Activated T-helper 2 cell treated with anti-CD3 and anti-CD28 coated beads, Interferon-gamma antibody, Interleukin-2, Interleukin-4, amounts not matched to agents 10 μg/mL and 5 μg/mL and 100 μg/mL, durations not matched to agents 14 hours and 24 hours and 36 hours (primary cell): Measurements from ENCODE around the gene FMNL2. TPM values are rescaled to one million over a fixed set of nuclear protein-coding genes. Genes with fewer than 3 reads are reported as not detected.

ENCODE experiments used
- DNase-seq: peaks from one replicate; pipeline ENCODE4 v3.0.0; 2021; ENCODE audit warnings: low spot score
- H3K27ac Mint-ChIP-seq: one replicate; pipeline ENCODE4 v1.8.0; 2021; ENCODE audit warnings: mixed read lengths
- H3K27me3 Mint-ChIP-seq: one replicate; pipeline ENCODE4 v1.8.0; 2021; ENCODE audit warnings: low read depth, mixed read lengths
- H3K36me3 Mint-ChIP-seq: one replicate; pipeline ENCODE4 v1.8.0; 2021; ENCODE audit warnings: low read depth, mixed read lengths
- H3K4me1 Mint-ChIP-seq: one replicate; pipeline ENCODE4 v1.8.0; 2021; ENCODE audit warnings: low read depth, mixed read lengths
- H3K4me3 Mint-ChIP-seq: one replicate; pipeline ENCODE4 v1.8.0; 2021; ENCODE audit warnings: low read depth, mild to moderate bottlenecking, moderate library complexity, mixed read lengths
- H3K9me3 Mint-ChIP-seq: one replicate; pipeline ENCODE4 v1.8.0; 2021; ENCODE audit warnings: mixed read lengths
- intact Hi-C: fragments of 100-400 bp; cut with micrococcal nuclease; formaldehyde crosslinking; loops from one replicate; pipeline ENCODE4 v1.15.1; 2023
- total RNA-seq: library from RNA; stranded (reverse); gene quantifications from 2 replicates; pipeline ENCODE4 v1.2.3, GENCODE V29; 2022

FMNL2 gene
- total RNA-seq, 1 donor from 2014 or later = 14.0 TPM

- H3K4me3 Mint-ChIP-seq = no peak overlapping the region
- H3K27ac Mint-ChIP-seq = no peak overlapping the region
- peaks cover 54% of the 10 kb centered on the region for H3K36me3 Mint-ChIP-seq
- H3K9me3 Mint-ChIP-seq = no peaks in the 10 kb centered on the region
- intact Hi-C loops = no loop called here
- H3K27me3 Mint-ChIP-seq = no peaks in the 10 kb centered on the region
- H3K4me1 Mint-ChIP-seq = peaks cover 30% of the 10 kb centered on the region
- no peak for DNase-seq
These were observed 351.3 kb downstream of the FMNL2 start for GRCh38 chr2:152686321-152686720.

DNA sequence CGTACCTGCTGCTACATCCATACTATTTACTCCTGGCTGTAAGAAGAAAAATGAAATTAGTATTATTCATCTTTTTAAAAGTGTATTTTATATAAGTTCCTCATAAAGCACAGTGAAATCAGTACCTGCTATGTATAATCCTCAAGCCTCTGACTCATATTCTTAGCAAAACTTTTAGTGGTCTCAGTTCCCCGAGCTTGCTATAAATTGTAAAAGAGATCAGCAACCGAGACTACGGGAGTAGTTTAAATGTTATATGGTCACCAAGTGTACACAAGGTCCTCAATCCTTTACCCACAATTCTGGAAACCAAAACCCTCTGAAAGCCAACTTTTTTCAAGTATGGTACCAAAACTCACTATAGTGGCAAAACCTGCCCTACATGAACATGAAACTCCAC, 358.1 kb downstream of the FMNL2 start:
- intact Hi-C loops = no loop called here
- Mint-ChIP-seq H3K4me3 (no peak overlapping the region), H3K36me3 (peaks cover 41% of the 10 kb centered on the region), H3K27ac (peak overlapping the region; percentile 22), H3K9me3 (no peaks in the 10 kb centered on the region), H3K4me1 (peaks cover 31% of the 10 kb centered on the region), H3K27me3 (no peaks in the 10 kb centered on the region)
- DNase-seq = no peak

DNA sequence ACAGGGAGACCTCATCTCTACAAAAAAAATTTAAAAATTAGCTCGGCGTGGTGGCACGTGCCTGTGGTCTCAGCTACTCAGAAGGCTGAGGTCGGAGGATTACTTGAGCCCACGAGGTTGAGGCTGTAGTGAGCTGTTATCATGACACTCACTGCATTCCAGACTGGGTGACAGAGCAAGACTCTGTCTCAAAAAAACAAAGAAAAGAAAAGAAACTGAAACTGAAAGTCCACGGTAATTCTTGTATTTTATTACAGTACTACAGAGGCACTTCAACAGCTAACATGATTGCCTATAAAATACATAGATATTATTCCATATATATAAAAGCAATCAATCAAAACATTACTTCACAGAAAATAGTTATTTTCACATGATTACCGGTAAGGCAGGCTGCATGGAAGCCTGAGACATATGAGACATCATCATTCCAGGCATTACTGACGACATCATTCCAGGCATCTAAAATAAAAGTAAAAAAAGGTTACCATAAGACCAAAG, 359.2 kb downstream of the FMNL2 start:
- Mint-ChIP-seq H3K27ac (peak overlapping the region; percentile 90), H3K4me1 (peaks cover 29% of the 10 kb centered on the region), H3K36me3 (peaks cover 32% of the 10 kb centered on the region), H3K27me3 (no peaks in the 10 kb centered on the region), H3K4me3 (peak overlapping the region; percentile 77), H3K9me3 (no peaks in the 10 kb centered on the region)
- intact Hi-C loops = loop anchor here (1.0 kb wide), 1 partner anchor 23 kb away; the partner anchor contains the start of gene PRPF40A
- peak; percentile 34 for DNase-seq

DNA sequence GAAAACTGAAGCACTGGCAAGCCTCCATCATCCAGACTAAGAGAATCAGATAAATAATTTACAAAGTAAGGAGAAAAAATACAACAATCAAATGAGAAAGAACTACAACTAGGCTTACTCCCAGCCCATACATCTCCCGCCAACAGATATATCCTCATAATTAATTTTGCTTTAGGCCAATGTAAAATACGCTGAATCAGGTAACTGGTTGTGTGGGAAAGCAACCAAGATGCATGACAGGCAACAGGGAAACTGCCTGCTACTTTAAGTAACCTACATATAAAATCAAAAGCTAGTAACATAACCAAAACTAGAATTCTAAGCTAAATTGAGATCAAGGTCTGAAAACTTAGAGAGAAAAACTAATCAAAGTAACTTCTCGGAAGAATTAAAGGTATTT, 360.8 kb downstream of the FMNL2 start:
- Mint-ChIP-seq H3K9me3 (no peaks in the 10 kb centered on the region), H3K4me3 (no peak overlapping the region), H3K36me3 (peaks cover 37% of the 10 kb centered on the region), H3K27me3 (no peaks in the 10 kb centered on the region), H3K4me1 (peaks cover 34% of the 10 kb centered on the region), H3K27ac (no peak overlapping the region)
- no peak for DNase-seq
- intact Hi-C loops = no loop called here

- H3K27me3 Mint-ChIP-seq = no peaks in the 10 kb centered on the region
- H3K4me3 Mint-ChIP-seq = no peak overlapping the region
- no peak overlapping the region for H3K27ac Mint-ChIP-seq
- H3K4me1 Mint-ChIP-seq = peaks cover 33% of the 10 kb centered on the region
- intact Hi-C loops = no loop called here
- DNase-seq = no peak
- peaks cover 35% of the 10 kb centered on the region for H3K36me3 Mint-ChIP-seq
- H3K9me3 Mint-ChIP-seq = peaks cover 4% of the 10 kb centered on the region
These were observed 361.5 kb downstream of the FMNL2 start for GRCh38 chr2:152696476-152696875.

Other genes with a start within 250 kb of the FMNL2 start
- gene CACNB4, start 236.1 kb upstream of the FMNL2 start, total RNA-seq = 0.23 and 0.39 TPM in 2 replicates
- gene STAM2, start 159.4 kb upstream of the FMNL2 start, total RNA-seq = 14.3 and 15.9 TPM in 2 replicates